Spleen (tissue), 11 donors: ENCODE results near the gene MLST8. TPM values are rescaled to one million over a fixed set of nuclear protein-coding genes. Genes with fewer than 3 reads are reported as not detected.
"Not testable (repeated sequence)": the region's sequence is repeated elsewhere in the genome, so short reads cannot be mapped to it uniquely, and the experiment has no call there.

Experiments used
- DNase-seq: peaks from one replicate; pipeline ENCODE4 v3.0.0-alpha.2; 2020
- H3K27ac ChIP-seq, 8 donors: fragments of 200-600 bp; sonication (generic) in 7 of 8; 1 replicate in 4 of 8; 2 replicates in 4 of 8; pipeline versions ENCODE4 v1.5.0 to v1.8.0; 2016 to 2021; ENCODE audit warnings: inconsistent platforms in 4 of 8, mild to moderate bottlenecking in 4 of 8, moderate library complexity in 1 of 8
- H3K27me3 ChIP-seq, 7 donors: fragments of 200-600 bp; sonication (generic) in 6 of 7; replicated peaks in 1 of 7; 1 replicate in 4 of 7; 2 replicates in 3 of 7; pipeline versions ENCODE4 v1.5.0 to v1.8.0; 2016 to 2021; ENCODE audit warnings: inconsistent platforms in 3 of 7, mild to moderate bottlenecking in 1 of 7
- H3K36me3 ChIP-seq, 6 donors: fragments of 200-600 bp; sonication (generic) in 5 of 6; 1 replicate in 4 of 6; 2 replicates in 2 of 6; pipeline versions ENCODE4 v1.5.0 to v1.8.0; 2016 to 2021; ENCODE audit warnings: inconsistent platforms in 2 of 6
- H3K4me1 ChIP-seq, 6 donors: fragments of 200-600 bp; sonication (generic) in 5 of 6; 1 replicate in 3 of 6; 2 replicates in 3 of 6; pipeline versions ENCODE4 v1.5.0 to v1.8.0; 2016 to 2021; ENCODE audit warnings: inconsistent platforms in 3 of 6
- H3K4me3 ChIP-seq, 8 donors: fragments of 200-600 bp; sonication (generic) in 7 of 8; 1 replicate in 4 of 8; 2 replicates in 4 of 8; pipeline versions ENCODE4 v1.5.0 to v1.8.0; 2016 to 2021; ENCODE audit warnings: inconsistent platforms in 4 of 8, mild to moderate bottlenecking in 4 of 8, moderate library complexity in 2 of 8
- H3K9me3 ChIP-seq, 8 donors: fragments of 200-600 bp; sonication (generic) in 7 of 8; 1 replicate in 4 of 8; 2 replicates in 4 of 8; pipeline versions ENCODE4 v1.5.0 to v1.8.0; 2016 to 2021; ENCODE audit warnings: inconsistent platforms in 4 of 8
- CTCF ChIP-seq, 11 experiments: fragments of 200-600 bp in 7 of 11; fragments of 450-650 bp in 4 of 11; sonication (generic) in 4 of 11; IDR thresholded peaks in 8 of 11; conservative IDR thresholded peaks in 3 of 11; 1 replicate in 7 of 11; 2 replicates in 4 of 11; pipeline versions ENCODE4 v1.4.0 to v1.8.0; 2016 to 2021; ENCODE audit warnings: antibody characterized with exemption in 11 of 11, inconsistent platforms in 4 of 11, mild to moderate bottlenecking in 1 of 11
- POLR2A ChIP-seq, 3 donors: fragments of 450-650 bp; IDR thresholded peaks; one replicate each; pipeline ENCODE4 v1.5.1; 2017; ENCODE audit warnings: antibody characterized with exemption in 3 of 3, mild to moderate bottlenecking in 1 of 3
- POLR2AphosphoS5 ChIP-seq, 3 donors: sonication (generic); formaldehyde crosslinking; IDR thresholded peaks; one replicate each; pipeline ENCODE4 v1.5.1; 2017; ENCODE audit warnings: antibody characterized with exemption in 3 of 3
- WGBS, 5 donors: extraction: QIAGEN DNeasy Blood & Tissue Kit in 3 of 5; methylation state at CpG; one replicate each; pipeline versions ENCODE4 v1.1.5 to v1.1.7; 2013 to 2018; 5-methylcytosine and 5-hydroxymethylcytosine counted together
- intact Hi-C: fragments of 100-400 bp; cut with DNase I; formaldehyde crosslinking; loops from one replicate; pipeline ENCODE4 v1.15.0; 2023; ENCODE audit warnings: low total_unique reads
- polyA plus RNA-seq, 3 donors: library from polyadenylated mRNA; stranded (reverse); fragments of 200-250 nt; gene quantifications; one replicate each; pipeline ENCODE4 v1.2.1, GENCODE V29; 2013
- total RNA-seq, 7 donors: library from RNA; depleted of rRNA in 3 of 7; stranded (reverse); fragments of >200 nt in 3 of 7; fragmentation: NEBNext Ultra II Directional in 4 of 7; extraction: Animal tissue kit (Norgen Biotek cat#: 25700) in 4 of 7; gene quantifications; one replicate each; pipeline versions ENCODE4 v1.1.0 to v1.2.1, GENCODE V29; 2016 to 2021
- donor health status: healthy with polysubstance abuse.
- donor health status: DM: no; HTN: no; CAD: no; lungs with moderate emphysema.
- donor health status: DM: no; HTN: no; CAD: no.
- donor health status: Bipolar disorder and iron deficiency.
- donor health status: healthy.
- donor health status: DM: no; HTN: no; CAD: no.
- donor health status: DM: yes; HTN: yes; CAD: no.

The MLST8 gene
- total and polyA plus RNA-seq, 10 donors = 25.0 to 61.7 (median 40.6) TPM

GRCh38 chr16:2237493-2238149 is 32.4 kb downstream of the MLST8 start:
- 17 to 30% (median 20%) methylated on average over 4 to 65 of the region's 65 CpGs for WGBS, 5 donors
- Histone ChIP-seq H3K27ac (no peak overlapping the region), H3K27me3 (peaks cover 0 to 53% (median 26%) of the 10 kb centered on the region in 7 donors), H3K4me1 (peaks cover 11 to 35% (median 19%) of the 10 kb centered on the region in 6 donors), H3K36me3 (peaks cover 13 to 88% (median 39%) of the 10 kb centered on the region in 6 donors), H3K4me3 (no peak overlapping the region), H3K9me3 (no peaks in the 10 kb centered on the region)
- DNase-seq = no peak
- TF ChIP-seq POLR2AphosphoS5 (IDR thresholded peaks at IDR 0.05) (peak; percentile 9 to 50 (median 30)), CTCF (IDR thresholded peaks at IDR 0.05 in 8 of 11, conservative IDR thresholded peaks at IDR 0.05 in 3 of 11) (no peak), POLR2A (IDR thresholded peaks at IDR 0.05) (no peak)
- intact Hi-C loops = no loop called here

- peaks cover 0 to 49% (median 26%) of the 10 kb centered on the region in 7 donors for H3K27me3 ChIP-seq
- intact Hi-C loops = no loop called here
- H3K4me3 ChIP-seq = no peak overlapping the region
- TF ChIP-seq POLR2A (IDR thresholded peaks at IDR 0.05) (no peak), POLR2AphosphoS5 (IDR thresholded peaks at IDR 0.05) (peak in 2 of 3 donors; percentile 5 to 7)
- no peaks in the 10 kb centered on the region for H3K9me3 ChIP-seq
- no peak overlapping the region for H3K27ac ChIP-seq
- DNase-seq = no peak
- WGBS, 5 donors = 56 to 74% (median 68%) methylated on average over 10 to 18 of the region's 18 CpGs
- peaks cover 11 to 42% (median 19%) of the 10 kb centered on the region in 6 donors for H3K4me1 ChIP-seq
- H3K36me3 ChIP-seq = peaks cover 8 to 88% (median 38%) of the 10 kb centered on the region in 6 donors
These were observed 33.0 kb downstream of the MLST8 start for GRCh38 chr16:2238150-2238837.

- Histone ChIP-seq H3K9me3 (no peaks in the 10 kb centered on the region), H3K36me3 (peaks cover 4 to 88% (median 37%) of the 10 kb centered on the region in 6 donors), H3K27ac (no peak overlapping the region), H3K4me3 (no peak overlapping the region), H3K4me1 (peaks cover 11 to 44% (median 19%) of the 10 kb centered on the region in 6 donors), H3K27me3 (peaks cover 0 to 43% (median 26%) of the 10 kb centered on the region in 7 donors)
- intact Hi-C loops = no loop called here
- WGBS, 5 donors = 78 to 89% (median 86%) methylated on average over 12 to 15 of the region's 15 CpGs
- DNase-seq = no peak
- no peak for TF ChIP-seq POLR2A (IDR thresholded peaks at IDR 0.05)
- TF ChIP-seq CTCF (IDR thresholded peaks at IDR 0.05 in 8 of 11, conservative IDR thresholded peaks at IDR 0.05 in 3 of 11) = no peak
- no peak for TF ChIP-seq POLR2AphosphoS5 (IDR thresholded peaks at IDR 0.05)
These were observed 33.8 kb downstream of the MLST8 start for GRCh38 chr16:2238838-2239675.

- H3K9me3 ChIP-seq, DNase-seq, intact Hi-C loops, H3K27ac ChIP-seq, H3K4me3 ChIP-seq: not testable (repeated sequence)
- H3K36me3 ChIP-seq = peaks cover 0 to 88% (median 36%) of the 10 kb centered on the region in 6 donors
- 80 to 89% (median 87%) methylated on average over 9 of the region's 9 CpGs for WGBS, 5 donors
- peaks cover 0 to 30% (median 26%) of the 10 kb centered on the region in 7 donors for H3K27me3 ChIP-seq
- peaks cover 11 to 43% (median 19%) of the 10 kb centered on the region in 6 donors for H3K4me1 ChIP-seq
These were observed 35.1 kb downstream of the MLST8 start for GRCh38 chr16:2240331-2240730.
